ENCODE measurements around the gene MNT.
A peak's percentile ranks its signal among the peaks of the same experiment; 100 is the strongest.
"Not testable (repeated sequence)": the region's sequence is repeated elsewhere in the genome, so short reads cannot be mapped to it uniquely, and the experiment has no call there.

The MNT gene, protein sequence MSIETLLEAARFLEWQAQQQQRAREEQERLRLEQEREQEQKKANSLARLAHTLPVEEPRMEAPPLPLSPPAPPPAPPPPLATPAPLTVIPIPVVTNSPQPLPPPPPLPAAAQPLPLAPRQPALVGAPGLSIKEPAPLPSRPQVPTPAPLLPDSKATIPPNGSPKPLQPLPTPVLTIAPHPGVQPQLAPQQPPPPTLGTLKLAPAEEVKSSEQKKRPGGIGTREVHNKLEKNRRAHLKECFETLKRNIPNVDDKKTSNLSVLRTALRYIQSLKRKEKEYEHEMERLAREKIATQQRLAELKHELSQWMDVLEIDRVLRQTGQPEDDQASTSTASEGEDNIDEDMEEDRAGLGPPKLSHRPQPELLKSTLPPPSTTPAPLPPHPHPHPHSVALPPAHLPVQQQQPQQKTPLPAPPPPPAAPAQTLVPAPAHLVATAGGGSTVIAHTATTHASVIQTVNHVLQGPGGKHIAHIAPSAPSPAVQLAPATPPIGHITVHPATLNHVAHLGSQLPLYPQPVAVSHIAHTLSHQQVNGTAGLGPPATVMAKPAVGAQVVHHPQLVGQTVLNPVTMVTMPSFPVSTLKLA

DNA sequence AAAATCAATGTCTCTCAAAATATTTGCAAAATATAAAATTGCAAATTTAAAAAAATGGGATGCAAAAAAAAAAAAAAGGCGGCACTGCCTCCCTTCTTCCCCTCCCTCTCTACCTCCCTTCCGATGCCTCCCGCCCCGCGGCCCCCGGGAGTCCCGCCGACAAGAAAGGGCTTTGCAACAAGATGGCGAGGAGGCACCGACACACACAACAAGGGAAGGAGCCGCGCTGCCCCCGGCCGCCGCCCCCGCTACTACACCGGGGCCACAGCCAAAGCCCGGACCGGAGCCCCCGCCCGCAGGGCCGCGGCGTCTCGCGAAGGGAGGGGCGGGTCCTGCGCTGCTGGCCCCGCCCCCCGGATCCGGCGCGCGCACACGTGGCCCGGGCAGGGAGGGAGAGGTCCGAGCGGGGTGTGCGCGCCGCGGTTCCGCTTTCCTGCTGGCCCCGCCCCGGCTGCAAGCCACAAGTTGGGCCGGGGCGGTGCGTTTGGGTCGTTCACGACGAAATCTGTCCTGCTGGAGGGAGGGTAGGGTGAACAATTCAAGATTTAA, at the start of gene MNT:
MNT (minus strand) TSS at position 184 of the 549 bp plus-strand sequence. CDS start 348 bp downstream, outside the sequence.
- Mint-ChIP-seq H3K4me1 (ENCODE audit: low read depth) (peaks cover 33% of the 10 kb centered on the region), H3K27ac (peak within 1 kb of the TSS; percentile 99), H3K9me3 (no peaks in the 10 kb centered on the region), H3K4me3 (peak within 1 kb of the TSS; percentile 93), H3K27me3 (ENCODE audit: low read depth) (no peaks in the 10 kb centered on the region), H3K36me3 (ENCODE audit: low read depth) (peaks cover 2% of the 10 kb centered on the region)

DNA sequence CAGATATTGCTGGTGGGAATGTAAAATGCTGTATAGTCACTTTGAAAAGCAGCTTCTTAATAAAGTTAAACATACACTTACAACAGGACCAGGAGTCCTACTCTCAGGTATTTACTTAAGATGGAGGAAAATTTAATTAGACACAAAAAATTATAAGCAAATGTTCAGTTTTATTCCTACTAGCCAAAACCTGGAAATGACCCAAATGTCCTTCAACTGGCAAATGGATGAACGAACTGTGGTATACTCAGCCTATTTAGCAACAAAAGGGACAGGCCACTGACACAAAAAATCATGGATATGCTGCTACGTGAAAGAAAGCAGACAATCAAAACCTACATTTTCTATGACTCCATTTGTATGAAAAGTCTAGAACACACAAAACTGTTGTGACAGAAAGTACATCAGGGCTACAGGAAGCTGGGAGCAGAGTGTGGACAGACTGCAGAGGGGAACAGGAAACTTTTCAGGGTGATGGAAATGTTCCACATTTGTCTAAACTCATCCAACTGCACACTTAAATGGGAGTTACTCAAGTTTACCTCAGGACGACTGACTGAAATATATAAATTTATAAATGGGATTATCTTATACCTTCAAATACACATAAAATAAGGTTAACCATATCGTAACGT, 49.3 kb upstream of the MNT start:
- no peak overlapping the region for H3K4me3 Mint-ChIP-seq
- peaks cover 8% of the 10 kb centered on the region for H3K36me3 Mint-ChIP-seq (ENCODE audit: low read depth)

DNA sequence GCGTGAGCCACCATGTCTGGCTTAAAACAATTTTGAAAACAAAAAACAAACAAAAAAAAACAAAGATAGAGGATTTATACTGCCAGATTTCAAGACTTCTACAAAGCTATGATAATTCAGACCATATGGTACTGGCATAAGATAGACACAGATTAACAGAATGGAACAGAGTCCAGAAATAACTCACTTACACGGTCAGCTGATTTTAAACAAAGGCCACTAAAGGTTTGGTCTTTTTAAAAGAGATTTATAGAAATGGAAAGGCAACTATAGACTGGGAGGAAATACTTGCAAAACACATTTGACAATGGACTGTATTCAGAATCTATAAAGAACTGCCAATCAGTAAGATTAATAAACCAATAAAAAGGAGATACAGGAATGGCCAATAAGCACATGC, 48.6 kb upstream of the MNT start:
- Mint-ChIP-seq H3K4me1 (ENCODE audit: low read depth) (peaks cover 1% of the 10 kb centered on the region), H3K27me3 (ENCODE audit: low read depth) (no peaks in the 10 kb centered on the region), H3K36me3 (ENCODE audit: low read depth) (peaks cover 8% of the 10 kb centered on the region), H3K9me3 (peaks cover 5% of the 10 kb centered on the region), H3K27ac (no peak overlapping the region), H3K4me3 (no peak overlapping the region)

More for the DNA sequence above, 49.3 kb upstream of the MNT start:
- H3K27me3 Mint-ChIP-seq (ENCODE audit: low read depth), result no peaks in the 10 kb centered on the region
- H3K4me1 Mint-ChIP-seq (ENCODE audit: low read depth), result peaks cover 1% of the 10 kb centered on the region
- no peak overlapping the region for H3K27ac Mint-ChIP-seq
- peaks cover 5% of the 10 kb centered on the region for H3K9me3 Mint-ChIP-seq

DNA sequence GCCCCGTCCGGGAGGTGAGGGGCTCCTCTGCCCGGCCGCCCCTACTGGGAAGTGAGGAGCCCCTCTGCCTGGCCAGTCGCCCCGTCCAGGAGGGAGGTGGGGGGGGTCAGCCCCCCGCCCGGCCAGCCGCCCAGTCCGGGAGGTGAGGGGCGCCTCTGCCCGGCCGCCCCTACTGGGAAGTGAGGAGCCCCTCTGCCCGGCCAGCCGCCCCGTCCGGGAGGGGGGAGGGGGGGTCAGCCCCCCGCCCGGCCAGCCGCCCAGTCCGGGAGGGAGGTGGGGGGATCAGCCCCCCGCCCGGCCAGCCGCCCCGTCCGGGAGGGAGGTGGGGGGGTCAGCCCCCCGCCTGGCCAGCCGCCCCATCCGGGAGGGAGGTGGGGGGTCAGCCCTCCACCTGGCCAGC, 46.6 kb upstream of the MNT start:
- not testable (repeated sequence) for H3K27ac Mint-ChIP-seq; H3K4me1 Mint-ChIP-seq (ENCODE audit: low read depth); H3K27me3 Mint-ChIP-seq (ENCODE audit: low read depth); H3K36me3 Mint-ChIP-seq (ENCODE audit: low read depth); H3K9me3 Mint-ChIP-seq; H3K4me3 Mint-ChIP-seq

DNA sequence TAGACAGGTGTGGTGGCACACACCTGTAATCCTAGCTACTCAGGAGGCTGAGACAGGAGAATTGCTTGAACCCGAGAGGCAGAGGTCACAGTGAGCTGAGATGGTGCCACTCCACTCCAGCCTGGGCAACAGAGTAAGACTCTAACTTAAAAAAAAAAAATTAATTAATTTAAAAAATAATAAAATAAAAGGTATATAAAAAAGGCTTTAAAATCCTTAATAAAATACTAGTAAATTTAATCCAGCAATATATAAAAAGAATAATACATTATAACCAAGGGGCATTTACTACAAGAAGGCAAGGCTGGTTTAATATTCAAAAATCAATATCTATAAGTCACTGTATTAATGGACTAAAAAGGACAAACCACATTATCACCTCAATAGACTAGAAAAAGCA, 44.8 kb upstream of the MNT start:
- Mint-ChIP-seq H3K4me3 (no peak overlapping the region), H3K9me3 (peaks cover 5% of the 10 kb centered on the region), H3K27ac (no peak overlapping the region), H3K36me3 (ENCODE audit: low read depth) (peaks cover 13% of the 10 kb centered on the region), H3K27me3 (ENCODE audit: low read depth) (no peaks in the 10 kb centered on the region), H3K4me1 (ENCODE audit: low read depth) (no peaks in the 10 kb centered on the region)

DNA sequence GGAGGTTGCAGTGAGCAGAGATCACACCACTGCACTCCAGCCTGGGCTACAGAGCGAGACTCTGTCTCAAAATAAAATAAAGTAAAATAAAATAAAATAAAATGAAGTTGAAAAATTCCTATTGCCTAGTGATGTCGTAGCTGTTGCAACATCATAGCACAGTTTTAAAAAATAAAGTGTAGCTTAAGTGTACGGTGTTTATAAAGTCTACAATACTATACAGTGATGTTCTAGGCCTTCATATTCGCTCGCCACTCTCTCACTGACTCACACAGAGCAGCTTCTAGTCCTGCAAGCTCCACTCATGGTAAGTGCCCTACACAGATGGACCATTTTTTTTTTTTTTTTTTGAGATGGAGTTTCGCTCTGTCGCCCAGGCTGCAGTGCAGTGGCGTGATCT, 43.5 kb upstream of the MNT start:
- no peak overlapping the region for H3K4me3 Mint-ChIP-seq
- H3K9me3 Mint-ChIP-seq, result peaks cover 5% of the 10 kb centered on the region
- no peaks in the 10 kb centered on the region for H3K27me3 Mint-ChIP-seq (ENCODE audit: low read depth)
- no peaks in the 10 kb centered on the region for H3K4me1 Mint-ChIP-seq (ENCODE audit: low read depth)
- peaks cover 14% of the 10 kb centered on the region for H3K36me3 Mint-ChIP-seq (ENCODE audit: low read depth)
- no peak overlapping the region for H3K27ac Mint-ChIP-seq

DNA sequence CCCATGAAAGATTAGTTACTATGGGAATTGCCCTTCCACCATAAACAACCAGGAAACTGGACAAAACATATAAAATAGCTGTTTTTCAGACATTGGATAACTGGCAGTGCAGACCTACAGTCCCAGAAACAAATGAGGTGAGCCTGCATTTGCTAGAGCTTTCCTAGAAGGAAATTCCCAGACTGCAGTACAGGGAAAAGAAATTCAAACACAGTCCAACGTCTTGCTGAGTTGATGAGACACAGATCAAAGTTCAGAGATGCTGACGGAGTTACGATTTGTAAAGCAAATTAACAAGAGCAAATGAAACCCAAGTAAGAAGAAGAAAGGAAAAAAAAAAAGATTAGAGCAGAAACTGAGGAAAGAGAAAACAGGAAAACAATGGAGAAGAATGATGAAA, 41.3 kb upstream of the MNT start:
- H3K9me3 Mint-ChIP-seq, result peaks cover 5% of the 10 kb centered on the region
- no peak overlapping the region for H3K4me3 Mint-ChIP-seq
- H3K36me3 Mint-ChIP-seq (ENCODE audit: low read depth), result peaks cover 16% of the 10 kb centered on the region
- H3K27me3 Mint-ChIP-seq (ENCODE audit: low read depth), result no peaks in the 10 kb centered on the region
- H3K27ac Mint-ChIP-seq, result no peak overlapping the region
- no peaks in the 10 kb centered on the region for H3K4me1 Mint-ChIP-seq (ENCODE audit: low read depth)

DNA sequence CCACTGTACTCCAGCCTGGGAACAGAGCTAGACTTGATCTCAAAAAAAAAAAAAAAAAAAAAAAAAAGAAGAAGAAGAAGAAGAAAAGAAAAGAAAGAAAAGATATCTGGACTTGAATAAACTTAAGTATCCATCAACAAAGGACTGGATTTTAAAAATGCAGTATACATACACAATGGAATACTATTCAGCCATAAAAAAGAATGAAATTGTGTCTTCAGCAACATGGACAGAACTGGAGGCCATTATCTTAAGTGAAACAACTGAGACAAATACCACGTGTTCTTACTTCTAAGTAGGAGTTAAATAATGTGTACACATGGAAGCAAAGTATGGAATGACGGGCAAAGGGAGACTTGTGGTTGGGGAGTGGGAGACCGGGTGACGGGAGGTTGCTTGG, 40.1 kb upstream of the MNT start:
- Mint-ChIP-seq H3K4me3 (no peak overlapping the region), H3K9me3 (peaks cover under 1% of the 10 kb centered on the region), H3K4me1 (ENCODE audit: low read depth) (no peaks in the 10 kb centered on the region), H3K36me3 (ENCODE audit: low read depth) (peaks cover 17% of the 10 kb centered on the region), H3K27me3 (ENCODE audit: low read depth) (no peaks in the 10 kb centered on the region), H3K27ac (no peak overlapping the region)

DNA sequence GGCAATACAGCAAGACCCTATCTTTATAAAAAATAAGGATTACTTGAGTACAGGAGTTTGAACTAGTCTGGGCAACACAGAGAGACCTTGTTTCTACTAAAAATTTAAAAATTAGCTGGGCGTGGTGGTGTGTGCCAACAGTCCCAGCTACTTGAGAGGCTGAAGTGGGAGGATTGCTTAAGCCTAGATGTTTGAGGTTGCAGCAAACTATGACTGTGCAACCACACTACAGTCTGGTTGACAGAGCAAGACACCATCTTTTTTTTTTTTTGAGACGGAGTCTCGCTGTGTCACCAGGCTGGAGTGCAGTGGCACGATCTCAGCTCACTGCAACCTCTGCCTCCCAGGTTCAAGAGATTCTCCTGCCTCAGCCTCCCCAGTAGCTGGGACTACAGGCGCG, 39.1 kb upstream of the MNT start:
- H3K4me3 Mint-ChIP-seq; H3K9me3 Mint-ChIP-seq; H3K27ac Mint-ChIP-seq; H3K27me3 Mint-ChIP-seq (ENCODE audit: low read depth); H3K4me1 Mint-ChIP-seq (ENCODE audit: low read depth): not testable (repeated sequence)
- H3K36me3 Mint-ChIP-seq (ENCODE audit: low read depth), result peaks cover 15% of the 10 kb centered on the region

DNA sequence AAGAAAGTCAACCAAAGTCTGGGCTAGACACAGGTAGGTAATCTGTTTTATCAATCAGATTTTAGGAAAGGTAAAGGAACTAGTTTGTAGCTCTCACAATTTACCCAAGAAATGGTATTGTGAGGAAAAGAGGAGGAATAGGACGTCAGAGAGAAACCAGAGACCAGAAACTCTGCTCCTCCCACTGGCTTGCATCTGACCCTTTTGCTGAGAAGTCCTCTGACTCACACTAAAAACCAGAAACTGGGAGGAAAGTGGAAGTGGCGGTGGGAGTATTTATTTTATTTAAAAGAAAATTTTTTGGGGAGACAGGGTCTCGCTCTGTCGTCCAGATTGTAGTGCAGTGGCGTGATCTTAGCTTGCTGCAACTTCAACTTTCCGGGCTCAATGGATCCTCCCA, 38.0 kb upstream of the MNT start:
- Mint-ChIP-seq H3K27ac (no peak overlapping the region), H3K9me3 (no peaks in the 10 kb centered on the region), H3K36me3 (ENCODE audit: low read depth) (peaks cover 15% of the 10 kb centered on the region), H3K4me3 (no peak overlapping the region), H3K27me3 (ENCODE audit: low read depth) (no peaks in the 10 kb centered on the region), H3K4me1 (ENCODE audit: low read depth) (peaks cover under 1% of the 10 kb centered on the region)

DNA sequence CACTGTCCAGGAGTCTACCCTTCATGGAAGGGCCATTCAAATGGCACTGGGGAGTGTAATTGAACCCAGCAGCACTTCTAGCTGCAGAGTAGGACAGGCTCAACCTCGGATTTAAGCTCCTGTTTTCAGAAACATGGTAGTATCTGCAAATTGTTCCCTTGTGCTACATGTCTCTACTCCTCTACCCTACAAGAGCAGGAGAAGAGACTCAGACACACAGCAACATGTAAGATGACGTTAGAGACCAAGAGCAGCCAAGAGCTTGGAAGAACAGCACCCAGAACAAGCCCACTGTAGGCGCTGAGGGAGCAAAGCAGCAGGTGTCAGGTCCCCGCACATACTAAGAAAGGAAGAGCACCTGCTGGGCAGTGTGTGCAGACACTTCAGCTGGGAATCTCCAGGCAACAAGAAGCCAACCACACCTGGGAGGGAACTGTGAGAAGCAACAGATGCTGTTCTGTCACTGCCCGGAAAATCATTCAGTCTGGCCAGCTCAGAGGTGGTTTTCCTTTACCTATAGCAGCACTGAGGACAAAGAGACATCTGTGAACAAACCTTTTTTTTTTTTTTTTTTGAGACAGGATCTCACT, 35.6 kb upstream of the MNT start:
- Mint-ChIP-seq H3K4me3 (no peak overlapping the region), H3K27ac (no peak overlapping the region), H3K4me1 (ENCODE audit: low read depth) (peaks cover 2% of the 10 kb centered on the region), H3K36me3 (ENCODE audit: low read depth) (peaks cover 18% of the 10 kb centered on the region), H3K27me3 (ENCODE audit: low read depth) (no peaks in the 10 kb centered on the region), H3K9me3 (no peaks in the 10 kb centered on the region)

DNA sequence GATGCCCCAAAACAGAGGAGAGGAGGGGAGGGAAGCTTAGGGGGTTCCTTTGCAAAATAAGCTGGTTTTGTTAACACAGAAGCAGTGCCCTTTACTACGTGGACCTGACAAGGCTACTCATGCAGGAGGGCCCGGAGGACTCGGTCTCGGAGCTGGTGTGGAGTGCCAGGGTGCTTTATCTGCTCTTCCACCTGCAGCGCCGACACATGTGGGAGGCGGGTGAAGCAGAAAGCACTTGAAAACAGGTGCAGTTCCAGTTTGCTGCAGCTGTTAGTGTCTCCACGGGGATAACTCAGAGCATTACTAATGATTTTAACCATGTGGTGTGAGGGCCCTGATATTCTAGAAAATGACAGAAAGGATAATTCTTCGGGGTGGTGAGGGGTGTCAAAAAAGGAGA, 35.0 kb upstream of the MNT start:
- Mint-ChIP-seq H3K4me3 (no peak overlapping the region), H3K4me1 (ENCODE audit: low read depth) (peaks cover 2% of the 10 kb centered on the region), H3K27me3 (ENCODE audit: low read depth) (no peaks in the 10 kb centered on the region), H3K36me3 (ENCODE audit: low read depth) (peaks cover 12% of the 10 kb centered on the region), H3K27ac (no peak overlapping the region), H3K9me3 (no peaks in the 10 kb centered on the region)

DNA sequence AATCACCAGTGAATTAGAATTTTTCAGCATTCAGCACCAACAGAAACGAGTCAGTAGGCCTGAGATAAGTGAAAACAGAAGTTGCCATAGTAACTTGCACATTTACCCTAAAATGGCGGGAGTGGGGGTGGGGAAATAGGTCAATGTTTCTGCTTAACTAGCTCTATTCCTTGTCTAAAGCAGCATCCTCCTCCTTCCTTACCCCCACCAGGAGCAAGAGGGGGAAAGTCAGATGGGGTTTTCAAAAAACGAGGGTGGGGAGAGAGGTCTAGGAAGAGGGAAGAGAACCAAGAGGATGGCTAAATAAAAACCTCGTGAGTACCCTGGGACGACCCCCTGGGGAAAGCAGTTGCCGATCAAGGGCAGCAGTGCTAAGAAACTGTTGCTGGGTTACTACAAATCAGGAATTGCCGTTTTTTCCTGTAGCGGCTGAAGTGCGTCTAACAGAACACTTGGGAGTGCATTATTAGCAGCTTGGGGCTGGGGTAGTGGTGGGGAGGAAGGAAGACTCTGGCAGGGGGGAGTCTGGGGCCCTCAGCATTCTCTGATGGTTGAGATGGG, 34.4 kb upstream of the MNT start:
- Mint-ChIP-seq H3K27me3 (ENCODE audit: low read depth) (no peaks in the 10 kb centered on the region), H3K36me3 (ENCODE audit: low read depth) (peaks cover 11% of the 10 kb centered on the region), H3K4me1 (ENCODE audit: low read depth) (peaks cover 2% of the 10 kb centered on the region), H3K27ac (no peak overlapping the region), H3K4me3 (no peak overlapping the region), H3K9me3 (no peaks in the 10 kb centered on the region)

DNA sequence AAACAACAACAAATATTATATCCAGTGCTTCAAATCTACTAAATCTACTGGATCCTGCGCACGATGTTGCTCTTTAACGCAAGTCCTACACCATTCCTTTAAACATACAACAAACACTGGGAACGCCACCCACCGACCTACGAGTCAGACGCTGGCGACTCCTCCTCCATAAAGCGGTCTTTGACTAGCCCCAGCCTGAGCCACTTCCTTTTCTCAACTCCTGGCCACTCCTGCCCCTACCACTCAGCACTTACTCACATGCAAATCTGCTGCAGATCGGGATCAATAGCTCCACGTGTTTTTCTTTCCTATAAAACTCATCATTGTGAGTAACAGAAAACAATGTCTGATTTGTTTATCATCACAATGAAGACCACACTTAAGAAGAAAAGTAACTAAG, 32.8 kb upstream of the MNT start:
- peaks cover 2% of the 10 kb centered on the region for H3K4me1 Mint-ChIP-seq (ENCODE audit: low read depth)
- no peak overlapping the region for H3K27ac Mint-ChIP-seq
- no peaks in the 10 kb centered on the region for H3K9me3 Mint-ChIP-seq
- no peak overlapping the region for H3K4me3 Mint-ChIP-seq
- no peaks in the 10 kb centered on the region for H3K27me3 Mint-ChIP-seq (ENCODE audit: low read depth)
- H3K36me3 Mint-ChIP-seq (ENCODE audit: low read depth), result peaks cover 8% of the 10 kb centered on the region

Measured in T-helper 1 cell treated with Interleukin-12 subunit alpha and Interleukin-12 subunit beta and Interleukin-4 antibody, amounts not matched to agents 30 μg/mL and 1 μg/mL, for 36 hours (primary cell).